CD14-positive monocyte (primary cell): ENCODE data around the gene ABCB4. TPM values are rescaled to one million over a fixed set of nuclear protein-coding genes. Genes with fewer than 3 reads are reported as not detected.
"Not testable (repeated sequence)": the region's sequence is repeated elsewhere in the genome, so short reads cannot be mapped to it uniquely, and the experiment has no call there.

Experiments used
- DNase-seq, 3 donors: peaks; one replicate each; pipeline ENCODE4 v3.0.0-alpha.2; 2011 to 2022
- H2AFZ ChIP-seq: 2 replicates; pipeline ENCODE4 v1.6.0; 2012; ENCODE audit warnings: mild to moderate bottlenecking, low read depth, low read length, inconsistent platforms; ENCODE audit not compliant: insufficient read depth, poor library complexity, severe bottlenecking
- H3K27ac ChIP-seq, 2 donors: 1 replicate in 1 of 2; 2 replicates in 1 of 2; pipeline ENCODE4 v1.5.1; 2012 to 2013; ENCODE audit warnings: low read length in 2 of 2, control low read depth in 1 of 2, inconsistent platforms in 1 of 2, low read depth in 1 of 2, mild to moderate bottlenecking in 1 of 2
- H3K27me3 ChIP-seq, 2 donors: one replicate each; pipeline versions ENCODE4 v1.6.0 to v1.6.1; 2011 to 2013; ENCODE audit warnings: low read length in 2 of 2; ENCODE audit not compliant: control insufficient read depth in 2 of 2, insufficient read depth in 2 of 2
- H3K36me3 ChIP-seq, 2 donors: replicated peaks in 1 of 2; 1 replicate in 1 of 2; 2 replicates in 1 of 2; pipeline versions ENCODE4 v1.5.1 to v1.6.1; 2012 to 2013; ENCODE audit warnings: low read length in 2 of 2, control low read depth in 1 of 2, inconsistent platforms in 1 of 2, mild to moderate bottlenecking in 1 of 2; ENCODE audit not compliant: insufficient read depth in 2 of 2, control insufficient read depth in 1 of 2
- H3K4me1 ChIP-seq, 2 donors: 1 replicate in 1 of 2; 2 replicates in 1 of 2; pipeline versions ENCODE4 v1.5.1 to v1.6.1; 2012 to 2013; ENCODE audit warnings: low read length in 2 of 2, control low read depth in 1 of 2, inconsistent platforms in 1 of 2, mild to moderate bottlenecking in 1 of 2, moderate library complexity in 1 of 2; ENCODE audit not compliant: insufficient read depth in 2 of 2, control insufficient read depth in 1 of 2
- H3K4me2 ChIP-seq: replicated peaks from 2 replicates; pipeline ENCODE3; 2012; ENCODE audit warnings: low read length, moderate library complexity, mild to moderate bottlenecking; ENCODE audit not compliant: poor library complexity, severe bottlenecking; ENCODE audit errors: extremely low read depth
- H3K4me3 ChIP-seq, 3 experiments: fragments of 200-600 bp in 1 of 3; sonication (generic) in 1 of 3; replicated peaks in 1 of 3; 1 replicate in 2 of 3; 2 replicates in 1 of 3; pipeline ENCODE4 v1.5.1; 2011 to 2013; ENCODE audit warnings: low read length in 3 of 3, mild to moderate bottlenecking in 3 of 3, control low read depth in 2 of 3, low read depth in 2 of 3, inconsistent platforms in 1 of 3, moderate library complexity in 1 of 3
- H3K79me2 ChIP-seq: 2 replicates; pipeline ENCODE4 v1.6.0; 2012; ENCODE audit warnings: mild to moderate bottlenecking, control low read depth, inconsistent platforms, low read length, moderate library complexity; ENCODE audit not compliant: insufficient read depth
- H3K9ac ChIP-seq: 2 replicates; pipeline ENCODE4 v1.6.0; 2017; ENCODE audit warnings: low read length, mild to moderate bottlenecking; ENCODE audit not compliant: insufficient read depth, poor library complexity, severe bottlenecking
- H3K9me3 ChIP-seq, 2 donors: replicated peaks in 1 of 2; 1 replicate in 1 of 2; 2 replicates in 1 of 2; pipeline versions ENCODE4 v1.5.1 to v1.6.1; 2012 to 2013; ENCODE audit warnings: low read length in 2 of 2, control low read depth in 1 of 2; ENCODE audit not compliant: control insufficient read depth in 1 of 2, insufficient read depth in 1 of 2
- H4K20me1 ChIP-seq: 2 replicates; pipeline ENCODE4 v1.6.0; 2012; ENCODE audit warnings: mild to moderate bottlenecking, low read length, control low read depth, moderate library complexity; ENCODE audit not compliant: insufficient read depth
- H3K27ac Mint-ChIP-seq, 7 donors: one replicate each; pipeline ENCODE4 v1.8.0; 2020; ENCODE audit warnings: mild to moderate bottlenecking in 7 of 7, mixed read lengths in 7 of 7, moderate library complexity in 6 of 7, inconsistent platforms in 2 of 7
- H3K27me3 Mint-ChIP-seq, 3 donors: one replicate each; pipeline ENCODE4 v1.8.0; 2021 to 2022; ENCODE audit warnings: low read depth in 3 of 3, mild to moderate bottlenecking in 3 of 3, mixed read lengths in 3 of 3, moderate library complexity in 3 of 3, inconsistent platforms in 1 of 3
- H3K36me3 Mint-ChIP-seq, 2 donors: one replicate each; pipeline ENCODE4 v1.8.0; 2020; ENCODE audit warnings: mixed read lengths in 2 of 2, inconsistent platforms in 1 of 2, mild to moderate bottlenecking in 1 of 2
- H3K4me1 Mint-ChIP-seq: one replicate; pipeline ENCODE4 v1.8.0; 2020; ENCODE audit warnings: mild to moderate bottlenecking, mixed read lengths
- H3K4me3 Mint-ChIP-seq, 2 donors: one replicate each; pipeline ENCODE4 v1.8.0; 2020; ENCODE audit warnings: mild to moderate bottlenecking in 2 of 2, mixed read lengths in 2 of 2, moderate library complexity in 1 of 2
- H3K9me3 Mint-ChIP-seq, 7 donors: one replicate each; pipeline ENCODE4 v1.8.0; 2020 to 2022; ENCODE audit warnings: mixed read lengths in 7 of 7, mild to moderate bottlenecking in 6 of 7, moderate library complexity in 6 of 7, inconsistent platforms in 2 of 7
- CTCF ChIP-seq: fragments of 200-600 bp; IDR thresholded peaks from one replicate; pipeline ENCODE4 v1.8.0; 2022; ENCODE audit warnings: antibody characterized with exemption, mild to moderate bottlenecking
- WGBS: methylation state at CpG from one replicate; pipeline ENCODE4 v1.1.5; 2013; ENCODE audit warnings: missing lambda C conversion rate; ENCODE audit not compliant: insufficient coverage; 5-methylcytosine and 5-hydroxymethylcytosine counted together
- intact Hi-C, 2 donors: fragments of 100-400 bp; cut with micrococcal nuclease; formaldehyde crosslinking; loops; one replicate each; pipeline versions ENCODE4 v1.15.0 to v1.15.1; 2023
- polyA plus RNA-seq, 3 donors: library from polyadenylated mRNA; depleted of rRNA in 1 of 3; unstranded in 2 of 3; stranded (reverse) in 1 of 3; fragments of 300-500 nt in 2 of 3; fragments of >200 nt in 1 of 3; fragmentation: Illumina TruSeq in 2 of 3; gene quantifications; 1 replicate in 2 of 3; 2 replicates in 1 of 3; pipeline ENCODE4 v1.2.3, GENCODE V29; 2012 to 2021

Gene ABCB4
- polyA plus RNA-seq, 3 donors = 0.09 TPM; not detected in 2

- H3K4me3 Mint-ChIP-seq, H3K9me3 ChIP-seq, H4K20me1 ChIP-seq, H3K4me1 Mint-ChIP-seq, H3K36me3 Mint-ChIP-seq, H3K36me3 ChIP-seq, DNase-seq, H3K27me3 ChIP-seq, H3K27ac ChIP-seq, H3K27me3 Mint-ChIP-seq, H3K9ac ChIP-seq, H3K9me3 Mint-ChIP-seq, H3K4me1 ChIP-seq, H2AFZ ChIP-seq, H3K79me2 ChIP-seq, H3K4me2 ChIP-seq, H3K4me3 ChIP-seq, intact Hi-C loops: not testable (repeated sequence)
- H3K27ac Mint-ChIP-seq = peak overlapping the region in 1 of 7 donors; percentile 67
- WGBS = 84% methylated on average over 3 of the region's 7 CpGs
Observed at GRCh38 chr7:87465534-87465880, 10.0 kb downstream of the ABCB4 start.

GRCh38 chr7:87464830-87465533 lies 10.5 kb downstream of the ABCB4 start:
- DNase-seq, H2AFZ ChIP-seq, H3K27me3 ChIP-seq, H3K9me3 Mint-ChIP-seq, H3K4me3 Mint-ChIP-seq, H3K27ac ChIP-seq, H4K20me1 ChIP-seq, H3K4me1 Mint-ChIP-seq, H3K4me3 ChIP-seq, H3K4me1 ChIP-seq, H3K36me3 Mint-ChIP-seq, H3K9ac ChIP-seq, H3K9me3 ChIP-seq, H3K27me3 Mint-ChIP-seq, H3K36me3 ChIP-seq, H3K4me2 ChIP-seq, H3K79me2 ChIP-seq, intact Hi-C loops: not testable (repeated sequence)
- 92% methylated on average over 16 of the region's 16 CpGs for WGBS
- H3K27ac Mint-ChIP-seq = peak overlapping the region in 1 of 7 donors; percentile 67

DNA sequence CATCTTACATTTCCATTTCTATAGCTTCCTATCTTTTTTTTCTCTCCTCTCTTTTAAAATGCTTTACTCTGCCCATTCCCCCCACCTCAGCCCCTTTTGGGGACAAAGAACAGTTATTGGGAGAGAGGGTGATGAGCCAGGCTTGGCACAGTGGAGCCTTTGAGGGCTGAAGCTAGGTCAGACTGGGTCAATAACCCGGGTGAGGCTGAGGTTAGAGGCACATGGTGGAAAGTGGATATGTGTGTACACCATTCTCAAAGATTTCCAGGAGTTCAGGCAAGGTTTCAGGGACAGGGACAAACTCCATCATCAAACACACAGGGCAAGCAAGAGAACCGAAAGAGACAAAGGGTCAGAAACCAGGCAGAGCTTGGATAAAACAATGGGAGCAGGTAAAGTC lies 11.5 kb downstream of the ABCB4 start:
- H3K36me3 ChIP-seq = no peaks in the 10 kb centered on the region
- H2AFZ ChIP-seq = no peak overlapping the region
- no peak overlapping the region for H3K4me2 ChIP-seq
- no peaks in the 10 kb centered on the region for H3K9me3 ChIP-seq
- no peaks in the 10 kb centered on the region for H3K4me1 Mint-ChIP-seq
- no peaks in the 10 kb centered on the region for H3K36me3 Mint-ChIP-seq
- no peaks in the 10 kb centered on the region for H3K4me1 ChIP-seq
- no peak overlapping the region for H3K4me3 Mint-ChIP-seq
- no peak overlapping the region for H3K9ac ChIP-seq
- DNase-seq = no peak
- H3K79me2 ChIP-seq = no peaks in the 10 kb centered on the region
- H3K27ac Mint-ChIP-seq = no peak overlapping the region
- H3K4me3 ChIP-seq = no peak overlapping the region
- no peak overlapping the region for H3K27ac ChIP-seq
- H3K9me3 Mint-ChIP-seq = peaks cover 0 to 2% (median 0%) of the 10 kb centered on the region in 7 donors
- intact Hi-C loops = no loop called here
- H3K27me3 Mint-ChIP-seq = peaks cover 0 to 1% (median 0%) of the 10 kb centered on the region in 3 donors
- no peaks in the 10 kb centered on the region for H3K27me3 ChIP-seq
- no peaks in the 10 kb centered on the region for H4K20me1 ChIP-seq
- TF ChIP-seq CTCF = no peak
- 86% methylated on average over 1 of the region's 2 CpGs for WGBS

DNA sequence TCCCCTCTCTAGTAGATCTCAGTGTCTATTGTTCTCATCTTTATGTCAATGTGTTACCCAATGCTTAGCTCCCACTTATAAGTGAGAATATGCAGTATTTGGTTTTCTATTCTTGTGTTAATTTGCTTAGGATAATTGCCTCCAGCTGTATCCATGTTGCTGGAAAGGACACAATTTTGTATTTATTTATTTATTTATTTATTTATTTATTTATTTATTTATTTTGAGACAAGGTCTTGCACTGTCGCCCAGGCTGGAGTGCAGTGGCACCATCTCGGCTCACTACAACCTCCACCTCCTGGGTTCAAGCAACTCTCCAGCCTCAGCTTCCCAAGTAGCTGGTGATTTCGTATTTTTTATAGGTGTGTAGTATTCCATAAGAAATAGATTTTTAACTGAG lies 15.0 kb downstream of the ABCB4 start:
- H3K4me3 Mint-ChIP-seq, H3K27ac ChIP-seq, H4K20me1 ChIP-seq, H2AFZ ChIP-seq, H3K9me3 Mint-ChIP-seq, H3K4me2 ChIP-seq, H3K27me3 ChIP-seq, H3K27ac Mint-ChIP-seq, H3K36me3 ChIP-seq, H3K36me3 Mint-ChIP-seq, H3K4me3 ChIP-seq, DNase-seq, H3K9me3 ChIP-seq, H3K4me1 Mint-ChIP-seq, H3K9ac ChIP-seq, H3K4me1 ChIP-seq, H3K27me3 Mint-ChIP-seq, intact Hi-C loops, H3K79me2 ChIP-seq: not testable (repeated sequence)
- WGBS = no CpG with 5 or more reads among the region's 3 CpGs
